Gastrocnemius medialis (tissue), 4 donors: Measurements from ENCODE around the gene SLC35E2B. TPM values are rescaled to one million over a fixed set of nuclear protein-coding genes. Genes with fewer than 3 reads are reported as not detected.
"Not testable (repeated sequence)": the region's sequence is repeated elsewhere in the genome, so short reads cannot be mapped to it uniquely, and the experiment has no call there.

ENCODE experiments used
- ATAC-seq, 2 donors: fragments of 150-250 bp; one replicate each; pipeline ENCODE4 v1.9.1; 2016
- DNase-seq, 2 donors: peaks; one replicate each; pipeline ENCODE4 v3.0.0-alpha.2; 2019
- H3K27ac ChIP-seq, 4 donors: fragments of 200-600 bp; sonication (generic); 1 replicate in 1 of 4; 2 replicates in 3 of 4; pipeline ENCODE4 v1.5.1; 2016 to 2018; ENCODE audit warnings: mild to moderate bottlenecking in 2 of 4, moderate library complexity in 1 of 4
- H3K27me3 ChIP-seq, 3 donors: fragments of 200-600 bp; sonication (generic) in 2 of 3; 1 replicate in 1 of 3; 2 replicates in 2 of 3; pipeline versions ENCODE4 v1.5.1 to v1.6.0; 2016 to 2019; ENCODE audit warnings: mild to moderate bottlenecking in 1 of 3, moderate library complexity in 1 of 3
- H3K36me3 ChIP-seq, 2 donors: fragments of 200-600 bp; sonication (generic) in 1 of 2; one replicate each; pipeline ENCODE4 v1.5.1; 2017 to 2018
- H3K4me1 ChIP-seq, 2 donors: fragments of 200-600 bp; sonication (generic) in 1 of 2; one replicate each; pipeline ENCODE4 v1.5.1; 2016 to 2017; ENCODE audit warnings: mild to moderate bottlenecking in 2 of 2
- H3K4me3 ChIP-seq, 4 donors: fragments of 200-600 bp; sonication (generic) in 3 of 4; 1 replicate in 1 of 4; 2 replicates in 3 of 4; pipeline ENCODE4 v1.5.1; 2016 to 2019; ENCODE audit warnings: mild to moderate bottlenecking in 2 of 4
- H3K9me3 ChIP-seq, 3 donors: fragments of 200-600 bp; sonication (generic) in 2 of 3; 1 replicate in 1 of 3; 2 replicates in 2 of 3; pipeline ENCODE4 v1.5.1; 2016 to 2019
- CTCF ChIP-seq, 5 experiments: fragments of 450-650 bp in 3 of 5; fragments of 200-600 bp in 2 of 5; sonication (generic) in 2 of 5; IDR thresholded peaks in 4 of 5; conservative IDR thresholded peaks in 1 of 5; 1 replicate in 4 of 5; 2 replicates in 1 of 5; pipeline ENCODE4 v1.5.1; 2016 to 2019; ENCODE audit warnings: antibody characterized with exemption in 5 of 5, mild to moderate bottlenecking in 3 of 5, moderate library complexity in 3 of 5
- POLR2A ChIP-seq, 2 donors: fragments of 450-650 bp; IDR thresholded peaks; one replicate each; pipeline ENCODE4 v1.6.1; 2017; ENCODE audit warnings: antibody characterized with exemption in 2 of 2, mild to moderate bottlenecking in 2 of 2, moderate library complexity in 2 of 2
- in situ Hi-C, 4 donors: fragments of 200-750 bp; cut with MboI; loops; one replicate each; pipeline versions ENCODE4 v1.15.0 to v1.8.0; 2017; ENCODE audit warnings: low sequenced_read_pairs in 4 of 4
- intact Hi-C: fragments of 100-400 bp; cut with DNase I; formaldehyde crosslinking; loops from one replicate; pipeline ENCODE4 v1.15.1; 2023; ENCODE audit warnings: low total_unique reads
- total RNA-seq, 4 donors: library from RNA; depleted of rRNA; stranded (reverse); fragments of >200 nt; gene quantifications; one replicate each; pipeline versions ENCODE4 v1.1.0 to v1.2.3, GENCODE V29; 2016

The SLC35E2B gene
- total RNA-seq, 4 donors from 2014 or later = 13.5 to 21.8 (median 15.2) TPM

GRCh38 chr1:1724035-1724864, 31.7 kb upstream of the SLC35E2B start, which contains the start of gene CDK11A:
Gene CDK11A, minus strand, starts transcription at chr1:1724357. Its CDS starts 1,539 bp downstream, at chr1:1722818.
- intact Hi-C loops, H3K9me3 ChIP-seq, H3K36me3 ChIP-seq, H3K27me3 ChIP-seq, in situ Hi-C loops: not testable (repeated sequence)
- peak within 1 kb of the TSS; percentile 65 to 82 (median 74) for H3K4me3 ChIP-seq
- H3K27ac ChIP-seq = peak within 1 kb of the TSS; percentile 84 to 91 (median 89)
- peak; percentile 73 to 77 for TF ChIP-seq POLR2A (IDR thresholded peaks at IDR 0.05)
- peak in 4 of 5 experiments; percentile 26 to 70 (median 59) for TF ChIP-seq CTCF (IDR thresholded peaks at IDR 0.05 in 4 of 5, conservative IDR thresholded peaks at IDR 0.05 in 1 of 5)
- peak; percentile 97 to 99 for DNase-seq
- peak; percentile 86 to 96 for ATAC-seq
- H3K4me1 ChIP-seq = peaks cover 17 to 21% of the 10 kb centered on the region in 2 donors

- intact Hi-C loops (no loop called here), in situ Hi-C loops (no loop called here)
- no peak overlapping the region for H3K4me3 ChIP-seq
- H3K4me1 ChIP-seq = peaks cover 3 to 5% of the 10 kb centered on the region in 2 donors
- DNase-seq = no peak
- TF ChIP-seq POLR2A (IDR thresholded peaks at IDR 0.05) (no peak), CTCF (IDR thresholded peaks at IDR 0.05 in 4 of 5, conservative IDR thresholded peaks at IDR 0.05 in 1 of 5) (no peak)
- no peaks in the 10 kb centered on the region for H3K27me3 ChIP-seq
- no peak for ATAC-seq
- no peaks in the 10 kb centered on the region for H3K9me3 ChIP-seq
- no peak overlapping the region for H3K27ac ChIP-seq
- H3K36me3 ChIP-seq = no peaks in the 10 kb centered on the region
These were observed 28.6 kb upstream of the SLC35E2B start for GRCh38 chr1:1721201-1721600.

GRCh38 chr1:1715109-1715883, 22.7 kb upstream of the SLC35E2B start:
- DNase-seq, H3K27me3 ChIP-seq, ATAC-seq, H3K27ac ChIP-seq, in situ Hi-C loops, H3K36me3 ChIP-seq, H3K4me1 ChIP-seq, intact Hi-C loops, H3K9me3 ChIP-seq, H3K4me3 ChIP-seq: not testable (repeated sequence)

GRCh38 chr1:1707897-1708296, 15.3 kb upstream of the SLC35E2B start:
- intact Hi-C loops, H3K9me3 ChIP-seq, in situ Hi-C loops, H3K27me3 ChIP-seq, DNase-seq, H3K4me3 ChIP-seq, H3K27ac ChIP-seq, ATAC-seq, H3K4me1 ChIP-seq: not testable (repeated sequence)
- peaks cover 0 to 19% of the 10 kb centered on the region in 2 donors for H3K36me3 ChIP-seq

- H3K9me3 ChIP-seq, H3K27ac ChIP-seq, in situ Hi-C loops, H3K4me1 ChIP-seq, H3K4me3 ChIP-seq, H3K27me3 ChIP-seq, intact Hi-C loops, DNase-seq, ATAC-seq: not testable (repeated sequence)
- H3K36me3 ChIP-seq = peaks cover 0 to 19% of the 10 kb centered on the region in 2 donors
These were observed 14.6 kb upstream of the SLC35E2B start for GRCh38 chr1:1707241-1707640.

GRCh38 chr1:1705623-1706022, 13.0 kb upstream of the SLC35E2B start:
- H3K27me3 ChIP-seq, H3K9me3 ChIP-seq, in situ Hi-C loops, DNase-seq, H3K4me1 ChIP-seq, intact Hi-C loops, H3K27ac ChIP-seq, H3K4me3 ChIP-seq: not testable (repeated sequence)
- peak in 1 of 2 donors; percentile 52 for ATAC-seq
- peaks cover 0 to 19% of the 10 kb centered on the region in 2 donors for H3K36me3 ChIP-seq

GRCh38 chr1:1704284-1704957, 11.8 kb upstream of the SLC35E2B start:
- ATAC-seq = not testable (repeated sequence)

More at GRCh38 chr1:1704284-1704957, 11.8 kb upstream of the SLC35E2B start:
- H3K27me3 ChIP-seq, H3K4me1 ChIP-seq, in situ Hi-C loops, H3K27ac ChIP-seq, H3K9me3 ChIP-seq, DNase-seq, intact Hi-C loops, H3K4me3 ChIP-seq: not testable (repeated sequence)
- peaks cover 0 to 19% of the 10 kb centered on the region in 2 donors for H3K36me3 ChIP-seq
